HG03378 (cell line): ENCODE measurements around the gene SHQ1.
"Not testable (repeated sequence)": the region's sequence is repeated elsewhere in the genome, so short reads cannot be mapped to it uniquely, and the experiment has no call there.

Experiments used
- ATAC-seq: cut with Tn5 transposase; IDR thresholded peaks from one replicate; pipeline ENCODE4 v1.9.1; 2021; ENCODE audit warnings: mild to moderate bottlenecking, moderate library complexity; ENCODE audit not compliant: unreplicated experiment

Gene SHQ1

DNA sequence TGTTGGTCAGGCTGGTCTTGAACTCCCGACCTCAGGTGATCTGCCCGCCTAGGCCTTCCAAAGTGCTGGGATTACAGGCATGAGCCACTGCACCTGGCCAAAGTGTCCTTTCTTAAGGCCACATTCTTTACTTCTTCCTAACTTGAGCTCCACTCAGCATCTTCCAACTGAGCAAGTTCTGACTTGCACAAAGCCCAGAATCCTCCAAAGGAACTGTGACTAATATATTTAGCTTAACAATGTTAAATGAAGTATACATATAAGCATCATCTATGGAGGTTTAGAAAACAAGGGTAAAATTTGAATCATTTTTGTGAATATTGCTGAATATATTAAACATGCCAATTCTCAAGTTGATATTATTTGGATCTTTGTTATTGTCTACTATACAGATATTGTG is 93.7 kb downstream of the SHQ1 start:
- ATAC-seq = no peak

DNA sequence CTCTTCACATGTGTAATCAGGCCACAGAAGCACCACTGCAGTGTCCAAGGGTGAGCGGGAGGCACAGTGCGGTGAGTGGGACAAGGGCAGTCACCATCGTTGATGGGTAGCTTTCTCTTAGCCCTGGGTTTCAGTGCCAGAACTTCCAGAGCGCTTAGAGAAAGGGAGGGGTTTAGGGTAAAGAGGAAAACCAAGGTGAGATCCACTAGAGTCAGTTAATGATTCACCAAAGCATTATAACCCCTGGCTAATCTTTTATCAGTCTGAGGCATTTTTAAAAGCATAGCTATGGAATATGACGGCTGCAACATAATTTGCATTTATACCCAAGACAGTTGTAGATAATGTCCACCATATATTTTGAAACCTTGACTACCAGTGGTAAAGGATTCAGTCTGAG is 94.8 kb downstream of the SHQ1 start:
- no peak for ATAC-seq

DNA sequence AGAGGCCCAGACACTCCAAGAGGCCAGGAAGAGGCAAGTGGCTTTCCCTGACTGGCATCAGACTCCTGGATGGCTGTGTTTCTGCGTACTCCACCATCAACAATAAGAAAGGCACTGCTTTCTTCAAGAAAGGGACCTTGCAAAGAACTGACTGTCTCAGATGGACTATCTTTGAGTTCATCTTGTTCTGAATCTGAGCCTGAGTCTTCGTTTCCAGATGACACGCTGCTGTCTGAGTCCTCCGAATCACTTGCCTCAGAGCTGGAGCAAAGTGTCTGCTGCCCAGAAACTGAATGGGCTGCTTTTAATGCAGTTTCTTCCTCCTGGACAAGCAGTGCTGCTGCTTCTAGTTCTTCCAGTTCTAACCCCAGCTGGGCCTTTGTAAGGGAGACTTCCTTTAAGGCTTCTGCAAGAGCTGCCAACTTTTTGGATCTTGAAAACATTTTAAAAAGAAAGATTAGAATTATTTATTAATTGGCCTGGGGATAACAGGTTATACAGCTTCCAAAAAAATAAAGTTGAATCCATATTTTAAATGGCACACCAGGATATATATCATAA is 97.8 kb downstream of the SHQ1 start:
- no peak for ATAC-seq

DNA sequence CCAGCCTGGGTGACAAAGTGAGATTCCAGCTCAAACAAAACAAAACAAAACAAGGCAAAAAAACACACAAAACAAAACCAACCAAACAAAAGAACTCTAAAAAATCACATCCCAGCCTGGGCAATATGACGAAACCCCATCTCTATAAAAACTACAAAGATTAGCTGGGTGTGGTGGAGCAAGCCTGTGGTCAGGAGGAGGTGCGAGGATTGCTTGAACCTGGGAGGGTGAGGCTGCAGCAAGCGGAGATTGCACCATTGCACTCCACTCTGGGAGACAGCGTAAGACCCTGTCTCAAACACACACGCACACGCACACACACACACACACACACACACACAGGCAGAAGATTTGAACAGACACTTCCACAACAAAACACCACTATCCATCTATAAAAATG is 99.6 kb downstream of the SHQ1 start:
- no peak for ATAC-seq

DNA sequence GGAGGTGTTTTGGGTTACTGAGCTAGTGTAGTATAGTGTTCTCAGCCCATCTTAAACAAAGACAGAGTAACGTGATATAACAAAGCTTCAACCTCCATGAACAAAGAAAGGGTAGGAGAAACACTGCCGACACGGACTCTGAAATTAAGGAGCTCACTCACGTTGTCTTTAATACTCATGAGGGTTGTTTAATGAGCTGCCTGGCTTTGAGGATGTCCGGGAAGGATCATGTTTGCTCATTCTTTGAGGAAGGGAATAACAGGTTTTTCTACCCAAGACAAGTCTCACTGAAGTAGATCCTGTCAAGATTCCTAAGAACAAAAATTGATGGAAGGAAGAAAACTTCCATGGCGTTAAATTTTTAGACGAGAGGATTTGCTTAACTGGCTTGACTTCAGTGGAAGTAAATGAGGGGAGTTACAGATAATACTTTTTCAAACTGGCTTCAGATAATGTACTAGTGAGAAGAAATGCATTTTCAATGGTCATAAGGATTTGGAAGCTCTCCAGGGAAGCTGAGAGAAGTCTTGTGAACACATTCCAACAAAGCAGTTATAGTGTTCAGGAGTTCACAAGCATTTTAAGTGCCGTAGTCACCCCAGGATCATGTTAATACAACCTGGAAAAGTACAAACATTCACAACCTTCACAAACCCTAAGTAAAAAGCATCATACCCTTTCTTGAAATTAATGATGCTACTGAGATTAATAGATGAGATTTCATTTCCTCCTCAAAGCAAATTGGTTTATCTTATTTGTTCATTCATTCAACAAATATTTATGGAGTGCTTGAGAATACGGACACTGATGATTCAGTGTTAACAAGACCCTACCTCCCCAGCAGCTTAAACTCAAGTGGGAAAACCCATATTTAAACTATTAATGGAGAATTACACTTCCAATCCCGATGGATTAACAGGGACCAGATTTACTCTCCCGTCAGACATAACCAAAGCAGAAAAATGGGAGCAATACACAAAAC is 101.5 kb downstream of the SHQ1 start:
- no peak for ATAC-seq

DNA sequence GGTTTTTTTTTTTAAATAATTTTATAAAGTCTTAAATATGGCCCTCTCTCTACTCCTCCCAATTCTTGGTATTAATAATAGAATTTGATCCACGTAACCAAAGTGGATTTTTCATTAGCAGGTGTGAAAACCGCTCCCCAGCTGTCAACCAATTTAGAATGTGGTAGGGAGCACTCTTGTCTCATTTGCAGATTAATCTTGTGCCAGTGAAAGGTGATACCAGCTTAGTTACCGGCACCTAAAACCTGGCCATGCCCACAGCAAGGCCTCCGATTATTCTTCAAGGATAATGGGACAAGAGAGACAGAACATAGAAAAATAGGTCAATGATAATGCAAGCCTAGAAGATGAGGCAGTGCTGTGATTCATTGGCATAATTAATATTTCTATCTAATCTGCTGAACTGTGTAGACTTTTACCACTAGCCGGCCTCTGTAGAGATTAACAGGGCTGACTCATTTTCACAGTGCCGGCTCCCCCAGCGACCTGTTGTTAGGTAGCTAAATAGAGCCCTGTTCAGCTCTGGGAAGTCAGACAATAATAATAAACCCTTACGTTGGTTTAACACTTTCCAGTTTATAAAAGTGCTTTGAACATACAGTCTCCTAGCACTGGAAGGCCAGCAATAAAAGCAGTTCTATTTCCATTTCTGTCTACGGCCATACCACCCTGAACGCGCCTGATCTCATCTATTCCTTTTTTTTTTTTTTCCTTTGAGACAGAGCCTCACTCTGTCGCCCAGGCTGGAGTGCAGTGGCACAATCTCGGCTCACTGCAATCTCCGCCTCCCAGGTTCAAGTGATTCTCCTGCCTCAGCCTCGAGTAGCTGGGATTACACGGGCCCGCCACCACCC is 102.9 kb downstream of the SHQ1 start:
- no peak for ATAC-seq

DNA sequence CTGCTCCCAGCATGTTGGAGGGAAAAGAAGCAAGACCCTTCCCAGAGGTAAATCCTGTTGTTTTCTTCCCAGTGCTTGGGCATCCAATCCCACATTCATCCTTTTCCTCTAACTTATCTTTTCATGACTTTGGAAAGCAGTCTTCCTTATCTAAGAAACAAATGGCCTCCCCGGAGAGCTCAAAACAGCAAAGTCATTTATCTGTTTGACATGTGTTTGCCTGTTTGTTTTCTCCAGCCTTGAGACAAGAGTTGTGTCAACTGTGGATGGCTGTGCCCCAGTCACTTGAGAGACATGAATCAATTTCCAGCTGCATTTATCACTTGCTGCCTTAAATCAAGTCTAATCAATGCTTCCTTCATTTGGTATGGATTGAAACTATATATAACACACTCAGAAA is 103.9 kb downstream of the SHQ1 start:
- ATAC-seq = no peak

DNA sequence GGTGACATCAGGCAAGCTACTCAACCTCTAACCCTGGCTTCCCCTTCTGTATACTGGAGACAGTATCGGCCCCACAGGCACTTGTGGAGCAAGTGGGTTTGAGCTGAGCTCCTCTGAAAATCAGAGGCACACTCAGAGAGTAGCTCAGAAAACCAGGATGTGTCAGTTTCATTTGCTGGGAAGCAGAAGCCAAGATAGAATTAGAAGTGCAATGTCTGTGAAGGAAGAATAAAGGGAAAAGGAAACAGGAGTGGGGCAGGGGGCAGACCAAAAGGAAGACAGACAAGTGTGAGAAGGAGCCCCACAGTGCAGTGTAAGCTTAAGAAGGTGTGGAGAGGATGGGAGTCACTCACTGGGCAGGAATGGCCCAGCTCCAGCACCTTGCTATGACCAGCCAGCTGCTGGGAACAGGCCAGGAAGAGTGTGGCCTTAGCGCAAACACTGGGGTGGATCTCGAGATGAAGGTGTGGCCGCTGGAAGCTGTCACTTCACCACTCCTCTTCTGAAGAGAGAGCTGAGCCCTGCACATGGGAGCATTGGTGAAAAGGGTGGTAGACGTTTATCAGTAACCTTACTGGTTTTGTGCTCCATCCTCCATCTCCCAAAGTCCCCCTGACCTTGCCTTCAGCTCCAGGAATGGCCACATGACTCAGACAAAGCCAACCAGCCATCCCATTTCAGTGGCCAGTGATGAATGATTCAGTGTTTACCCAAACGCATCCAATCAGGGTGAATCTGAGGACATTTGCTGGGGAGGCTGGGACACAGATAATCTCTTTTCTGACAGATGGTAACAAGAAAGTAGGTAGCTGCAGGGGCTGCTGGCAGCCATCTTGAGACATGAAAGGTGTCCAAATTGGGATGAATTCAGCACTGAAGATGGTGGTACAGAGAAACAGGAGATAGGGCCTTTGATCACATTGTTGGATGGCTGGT is 108.4 kb downstream of the SHQ1 start:
- no peak for ATAC-seq

DNA sequence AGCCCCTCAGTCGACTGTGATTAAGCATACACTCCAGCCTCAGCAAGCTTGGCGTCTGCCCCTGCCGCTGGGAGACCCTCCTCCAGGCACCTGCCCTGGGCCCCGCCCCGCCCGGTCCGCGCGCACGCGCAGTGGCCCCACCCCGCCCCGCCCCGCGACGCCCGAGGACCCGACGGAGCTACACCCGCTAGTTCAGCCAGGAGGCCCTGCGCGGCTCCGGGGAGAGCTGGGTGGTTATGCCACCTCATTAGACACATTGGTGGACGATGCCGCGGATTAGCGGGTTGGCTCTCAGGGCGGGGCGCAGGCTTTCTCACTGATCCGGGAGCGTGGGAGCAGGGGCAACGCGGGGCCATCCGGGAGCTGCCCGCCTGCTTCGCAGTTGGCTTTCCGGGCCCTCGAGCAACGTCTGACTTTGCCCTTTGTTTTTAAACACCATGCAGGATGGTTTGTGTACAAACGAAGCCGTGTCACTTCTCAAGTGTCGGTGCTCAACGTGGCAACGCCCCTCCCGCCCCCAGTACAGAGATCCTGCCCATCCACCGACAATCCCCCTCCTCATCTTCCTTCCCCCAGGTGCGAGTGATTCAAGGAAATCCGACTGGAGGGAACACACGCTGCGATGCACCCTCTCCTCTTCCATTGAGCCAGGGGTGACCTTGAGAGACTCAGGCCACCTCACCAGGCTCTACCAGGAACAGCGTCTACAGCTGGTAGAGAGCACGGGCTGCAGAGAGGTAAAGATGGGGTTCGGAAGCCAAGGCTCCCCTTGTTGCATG is 109.3 kb downstream of the SHQ1 start:
- no peak for ATAC-seq

DNA sequence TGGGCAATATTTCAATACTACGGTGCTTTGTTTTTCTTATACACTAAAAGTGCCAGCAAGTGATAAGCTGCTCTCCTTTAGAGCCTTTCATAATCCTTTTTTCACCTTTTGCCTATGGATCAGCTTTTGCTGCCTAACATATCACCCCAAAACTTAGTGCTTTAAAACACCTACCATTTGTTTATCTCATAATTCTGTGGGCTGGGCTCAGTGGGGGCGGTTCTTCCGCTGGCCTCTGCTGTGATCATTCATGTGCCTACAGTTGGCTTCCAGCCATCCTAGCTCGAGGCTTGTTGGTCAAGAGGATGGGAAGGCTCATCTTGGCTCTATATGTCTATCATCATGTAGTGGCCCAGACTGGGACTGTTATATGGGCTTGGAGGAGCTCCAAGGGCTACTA is 113.2 kb downstream of the SHQ1 start:
- not testable (repeated sequence) for ATAC-seq

DNA sequence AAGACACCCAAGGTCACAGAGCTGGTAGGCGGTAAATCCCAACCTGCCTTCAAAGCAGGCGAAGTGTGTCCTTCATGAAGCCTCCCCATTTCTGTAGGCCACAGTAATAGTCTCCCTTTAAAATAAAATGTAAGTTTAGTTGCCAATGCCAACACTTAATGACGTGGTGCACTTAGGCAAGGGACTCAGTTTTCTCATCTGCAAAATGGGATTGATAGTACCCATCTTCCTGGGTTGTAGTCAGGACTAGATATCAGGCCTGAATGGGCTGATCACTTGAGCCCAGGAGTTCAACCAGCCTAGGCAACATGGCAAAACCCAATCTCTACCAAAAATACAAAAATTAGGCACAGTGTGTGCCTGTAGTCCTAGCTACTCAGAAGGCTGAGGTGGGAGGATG is 114.6 kb downstream of the SHQ1 start:
- no peak for ATAC-seq

DNA sequence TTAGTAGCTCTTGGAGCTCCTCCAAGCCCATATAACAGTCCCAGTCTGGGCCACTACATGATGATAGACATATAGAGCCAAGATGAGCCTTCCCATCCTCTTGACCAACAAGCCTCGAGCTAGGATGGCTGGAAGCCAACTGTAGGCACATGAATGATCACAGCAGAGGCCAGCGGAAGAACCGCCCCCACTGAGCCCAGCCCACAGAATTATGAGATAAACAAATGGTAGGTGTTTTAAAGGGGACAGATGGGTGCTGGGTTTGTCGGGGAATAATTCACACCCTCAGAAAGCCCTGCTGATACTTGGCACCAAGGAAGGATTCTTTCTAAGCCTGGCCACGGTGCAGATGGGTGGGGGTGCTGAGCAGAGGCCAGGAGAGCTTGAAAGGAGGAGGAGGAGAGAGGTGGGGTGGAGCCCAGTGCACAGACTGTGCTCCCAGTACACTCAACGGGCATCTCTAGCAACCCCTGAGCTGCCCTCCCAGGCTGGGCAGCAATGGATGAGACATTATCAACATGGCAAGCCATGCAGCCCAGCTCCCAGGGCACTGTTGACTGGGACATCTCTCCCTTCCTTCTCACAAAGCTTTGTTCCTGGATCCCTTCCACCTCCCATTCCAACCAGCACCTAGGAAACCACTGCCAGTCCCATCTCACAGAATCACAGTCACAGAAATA is 115.4 kb downstream of the SHQ1 start:
- ATAC-seq = not testable (repeated sequence)

DNA sequence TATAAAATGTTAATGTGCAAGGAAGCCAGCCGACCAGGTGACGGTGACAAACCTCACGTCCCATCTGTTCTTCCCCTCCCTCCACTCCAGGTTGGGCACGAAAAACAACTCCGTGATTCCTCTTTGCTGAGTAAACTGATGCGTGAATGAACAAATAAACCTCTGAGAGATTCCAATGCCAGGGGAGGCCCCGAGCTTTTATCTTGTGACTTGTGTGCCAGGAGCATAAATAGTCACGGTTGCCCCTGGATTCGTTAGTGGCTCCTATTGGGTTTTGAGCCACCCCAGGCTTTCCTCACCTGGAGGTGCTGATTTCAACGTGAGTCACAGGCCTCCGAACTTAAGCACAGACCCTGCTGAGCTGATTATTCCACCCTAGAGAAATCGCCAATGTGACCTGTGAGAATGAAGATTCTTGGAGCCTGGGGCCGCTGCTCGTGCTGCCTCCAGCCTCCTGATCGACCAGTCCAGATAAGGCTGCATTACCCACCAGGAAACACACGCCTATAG is 119.2 kb downstream of the SHQ1 start:
- ATAC-seq = no peak

DNA sequence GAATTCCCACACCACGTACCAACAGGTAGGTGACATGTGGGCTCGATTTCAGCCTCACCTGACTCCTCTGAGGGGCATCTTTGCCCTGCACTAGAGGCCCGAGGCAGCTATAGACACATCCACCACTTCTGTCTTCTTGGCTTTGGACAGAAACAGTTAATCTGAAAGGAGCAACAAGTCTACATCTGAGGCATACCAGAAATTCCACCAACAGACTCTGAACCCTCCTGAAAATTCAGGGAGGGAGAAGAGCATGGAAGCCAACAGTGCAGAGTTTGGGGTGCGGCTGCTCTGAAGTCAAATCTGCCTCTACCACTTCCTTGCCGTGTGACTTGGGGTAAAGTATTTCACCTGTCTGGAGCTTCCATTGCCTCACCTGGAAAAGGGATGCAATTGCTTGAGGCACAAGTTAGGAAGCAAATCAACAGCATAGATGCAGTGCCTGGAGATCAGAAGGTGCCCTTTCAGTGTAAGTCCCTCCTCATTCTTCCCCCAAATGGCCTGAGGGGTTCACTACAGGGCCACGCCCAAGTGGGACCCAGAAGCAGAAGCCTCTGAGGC is 119.8 kb downstream of the SHQ1 start:
- ATAC-seq = no peak

DNA sequence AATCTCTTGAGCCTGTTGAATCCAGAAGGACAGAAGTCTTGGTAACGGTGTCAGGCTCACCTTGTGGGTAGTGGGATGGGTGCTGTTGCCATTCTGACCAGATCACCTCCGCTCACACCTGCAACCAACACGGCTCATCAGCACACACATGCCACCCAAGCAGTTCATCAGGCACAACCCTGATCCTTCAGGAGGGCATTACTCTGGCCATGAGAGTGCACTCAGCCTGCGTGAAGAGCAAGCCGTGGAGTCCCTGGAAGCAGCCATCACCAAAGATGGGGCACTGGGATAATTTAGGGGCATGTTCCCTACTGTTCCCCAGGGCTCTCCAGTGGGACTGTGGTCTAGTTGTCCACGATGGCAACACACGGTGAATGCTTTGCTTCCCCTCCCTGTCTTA is 120.5 kb downstream of the SHQ1 start:
- no peak for ATAC-seq

DNA sequence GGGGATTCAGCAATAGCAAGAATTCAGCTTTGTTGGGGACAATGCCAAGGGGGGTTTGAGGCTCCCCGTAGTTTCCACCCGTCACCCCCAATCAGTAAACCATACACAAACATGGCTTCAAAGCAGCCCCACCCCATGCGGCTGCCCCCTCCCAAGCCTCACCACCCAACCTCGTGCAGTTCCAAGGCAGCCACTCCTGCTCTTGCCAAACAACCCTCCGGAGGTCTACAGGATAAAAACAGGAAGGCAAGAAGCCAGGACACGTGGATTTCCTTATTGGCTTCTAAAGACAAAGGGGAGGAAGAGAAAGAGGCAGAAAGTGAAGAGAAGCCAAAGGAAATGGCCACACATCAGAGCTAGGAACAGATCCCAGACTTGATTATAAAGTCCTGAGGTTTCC is 121.1 kb downstream of the SHQ1 start:
- ATAC-seq = no peak

DNA sequence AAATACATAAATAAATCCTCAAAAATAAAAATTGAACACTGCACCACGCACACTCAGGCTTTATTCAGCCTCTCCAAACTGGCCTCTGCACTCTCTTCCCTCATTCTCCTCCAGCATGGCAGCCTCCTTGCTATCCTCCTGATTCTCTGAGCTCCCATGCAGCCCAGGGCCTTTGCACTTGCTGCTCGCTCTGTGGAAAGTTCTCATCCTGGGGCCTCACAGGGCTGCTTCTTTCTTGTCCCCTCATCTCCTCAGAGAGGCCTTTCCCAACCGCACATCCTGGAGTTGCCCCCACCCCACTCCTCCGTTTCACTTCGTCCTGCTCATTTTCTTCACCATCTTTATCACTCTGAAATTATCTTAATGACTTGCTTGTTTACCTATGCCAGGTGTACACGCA is 123.0 kb downstream of the SHQ1 start:
- ATAC-seq = no peak

DNA sequence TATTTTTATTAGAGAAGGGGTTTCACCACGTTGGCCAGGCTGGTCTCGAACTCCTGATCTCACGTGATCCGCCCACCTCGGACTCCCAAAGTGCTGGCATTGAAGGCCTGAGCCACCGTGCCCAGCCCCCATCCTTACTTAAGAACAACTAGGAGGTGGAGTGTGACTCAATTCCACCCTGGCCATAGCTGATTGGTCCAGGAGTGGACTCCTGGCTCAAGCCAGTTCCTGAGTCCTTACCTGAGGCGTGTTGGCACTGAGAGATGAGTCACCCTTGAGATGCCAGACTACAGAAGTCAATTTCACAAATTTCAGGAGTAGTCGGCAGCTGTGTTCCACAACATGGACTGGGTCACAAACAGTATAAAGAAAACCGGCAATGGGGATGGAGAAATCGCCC is 124.2 kb downstream of the SHQ1 start:
- ATAC-seq = no peak
